Measurements from ENCODE around the gene KRT25. TPM values are rescaled to one million over a fixed set of nuclear protein-coding genes. Genes with fewer than 3 reads are reported as not detected.

Gene KRT25
- total and polyA plus RNA-seq, 2 of the 8 experiments (the other 6 are each of a cell fraction or from before 2014, with no cell fraction given): not detected

DNA sequence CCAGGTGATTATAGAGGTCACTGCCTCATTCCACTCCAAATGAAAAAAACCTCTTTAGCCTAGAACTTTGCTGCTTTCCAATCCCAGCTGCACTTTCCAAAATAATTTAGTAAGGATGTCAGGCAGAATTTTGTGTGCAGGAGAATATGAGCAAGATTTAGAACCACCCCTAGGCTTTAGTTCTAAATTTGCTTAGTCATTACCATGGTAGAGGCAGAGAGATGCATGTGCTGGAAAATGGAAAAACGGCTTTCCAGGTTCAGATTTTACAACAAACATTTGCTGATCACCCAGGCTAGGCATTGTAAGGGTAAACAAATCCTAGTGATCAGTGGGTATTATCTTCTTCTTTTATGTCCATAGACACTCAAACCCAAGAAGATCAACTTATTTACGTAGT, 10.5 kb upstream of the KRT25 start (continued):
- TF ChIP-seq, protein P1, sequence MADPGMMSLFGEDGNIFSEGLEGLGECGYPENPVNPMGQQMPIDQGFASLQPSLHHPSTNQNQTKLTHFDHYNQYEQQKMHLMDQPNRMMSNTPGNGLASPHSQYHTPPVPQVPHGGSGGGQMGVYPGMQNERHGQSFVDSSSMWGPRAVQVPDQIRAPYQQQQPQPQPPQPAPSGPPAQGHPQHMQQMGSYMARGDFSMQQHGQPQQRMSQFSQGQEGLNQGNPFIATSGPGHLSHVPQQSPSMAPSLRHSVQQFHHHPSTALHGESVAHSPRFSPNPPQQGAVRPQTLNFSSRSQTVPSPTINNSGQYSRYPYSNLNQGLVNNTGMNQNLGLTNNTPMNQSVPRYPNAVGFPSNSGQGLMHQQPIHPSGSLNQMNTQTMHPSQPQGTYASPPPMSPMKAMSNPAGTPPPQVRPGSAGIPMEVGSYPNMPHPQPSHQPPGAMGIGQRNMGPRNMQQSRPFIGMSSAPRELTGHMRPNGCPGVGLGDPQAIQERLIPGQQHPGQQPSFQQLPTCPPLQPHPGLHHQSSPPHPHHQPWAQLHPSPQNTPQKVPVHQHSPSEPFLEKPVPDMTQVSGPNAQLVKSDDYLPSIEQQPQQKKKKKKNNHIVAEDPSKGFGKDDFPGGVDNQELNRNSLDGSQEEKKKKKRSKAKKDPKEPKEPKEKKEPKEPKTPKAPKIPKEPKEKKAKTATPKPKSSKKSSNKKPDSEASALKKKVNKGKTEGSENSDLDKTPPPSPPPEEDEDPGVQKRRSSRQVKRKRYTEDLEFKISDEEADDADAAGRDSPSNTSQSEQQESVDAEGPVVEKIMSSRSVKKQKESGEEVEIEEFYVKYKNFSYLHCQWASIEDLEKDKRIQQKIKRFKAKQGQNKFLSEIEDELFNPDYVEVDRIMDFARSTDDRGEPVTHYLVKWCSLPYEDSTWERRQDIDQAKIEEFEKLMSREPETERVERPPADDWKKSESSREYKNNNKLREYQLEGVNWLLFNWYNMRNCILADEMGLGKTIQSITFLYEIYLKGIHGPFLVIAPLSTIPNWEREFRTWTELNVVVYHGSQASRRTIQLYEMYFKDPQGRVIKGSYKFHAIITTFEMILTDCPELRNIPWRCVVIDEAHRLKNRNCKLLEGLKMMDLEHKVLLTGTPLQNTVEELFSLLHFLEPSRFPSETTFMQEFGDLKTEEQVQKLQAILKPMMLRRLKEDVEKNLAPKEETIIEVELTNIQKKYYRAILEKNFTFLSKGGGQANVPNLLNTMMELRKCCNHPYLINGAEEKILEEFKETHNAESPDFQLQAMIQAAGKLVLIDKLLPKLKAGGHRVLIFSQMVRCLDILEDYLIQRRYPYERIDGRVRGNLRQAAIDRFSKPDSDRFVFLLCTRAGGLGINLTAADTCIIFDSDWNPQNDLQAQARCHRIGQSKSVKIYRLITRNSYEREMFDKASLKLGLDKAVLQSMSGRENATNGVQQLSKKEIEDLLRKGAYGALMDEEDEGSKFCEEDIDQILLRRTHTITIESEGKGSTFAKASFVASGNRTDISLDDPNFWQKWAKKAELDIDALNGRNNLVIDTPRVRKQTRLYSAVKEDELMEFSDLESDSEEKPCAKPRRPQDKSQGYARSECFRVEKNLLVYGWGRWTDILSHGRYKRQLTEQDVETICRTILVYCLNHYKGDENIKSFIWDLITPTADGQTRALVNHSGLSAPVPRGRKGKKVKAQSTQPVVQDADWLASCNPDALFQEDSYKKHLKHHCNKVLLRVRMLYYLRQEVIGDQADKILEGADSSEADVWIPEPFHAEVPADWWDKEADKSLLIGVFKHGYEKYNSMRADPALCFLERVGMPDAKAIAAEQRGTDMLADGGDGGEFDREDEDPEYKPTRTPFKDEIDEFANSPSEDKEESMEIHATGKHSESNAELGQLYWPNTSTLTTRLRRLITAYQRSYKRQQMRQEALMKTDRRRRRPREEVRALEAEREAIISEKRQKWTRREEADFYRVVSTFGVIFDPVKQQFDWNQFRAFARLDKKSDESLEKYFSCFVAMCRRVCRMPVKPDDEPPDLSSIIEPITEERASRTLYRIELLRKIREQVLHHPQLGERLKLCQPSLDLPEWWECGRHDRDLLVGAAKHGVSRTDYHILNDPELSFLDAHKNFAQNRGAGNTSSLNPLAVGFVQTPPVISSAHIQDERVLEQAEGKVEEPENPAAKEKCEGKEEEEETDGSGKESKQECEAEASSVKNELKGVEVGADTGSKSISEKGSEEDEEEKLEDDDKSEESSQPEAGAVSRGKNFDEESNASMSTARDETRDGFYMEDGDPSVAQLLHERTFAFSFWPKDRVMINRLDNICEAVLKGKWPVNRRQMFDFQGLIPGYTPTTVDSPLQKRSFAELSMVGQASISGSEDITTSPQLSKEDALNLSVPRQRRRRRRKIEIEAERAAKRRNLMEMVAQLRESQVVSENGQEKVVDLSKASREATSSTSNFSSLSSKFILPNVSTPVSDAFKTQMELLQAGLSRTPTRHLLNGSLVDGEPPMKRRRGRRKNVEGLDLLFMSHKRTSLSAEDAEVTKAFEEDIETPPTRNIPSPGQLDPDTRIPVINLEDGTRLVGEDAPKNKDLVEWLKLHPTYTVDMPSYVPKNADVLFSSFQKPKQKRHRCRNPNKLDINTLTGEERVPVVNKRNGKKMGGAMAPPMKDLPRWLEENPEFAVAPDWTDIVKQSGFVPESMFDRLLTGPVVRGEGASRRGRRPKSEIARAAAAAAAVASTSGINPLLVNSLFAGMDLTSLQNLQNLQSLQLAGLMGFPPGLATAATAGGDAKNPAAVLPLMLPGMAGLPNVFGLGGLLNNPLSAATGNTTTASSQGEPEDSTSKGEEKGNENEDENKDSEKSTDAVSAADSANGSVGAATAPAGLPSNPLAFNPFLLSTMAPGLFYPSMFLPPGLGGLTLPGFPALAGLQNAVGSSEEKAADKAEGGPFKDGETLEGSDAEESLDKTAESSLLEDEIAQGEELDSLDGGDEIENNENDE (IDR thresholded peaks at IDR 0.05; ENCODE audit: insufficient replicate concordance, low read length): no peak
